Duodenal mucosa (tissue), 2 donors: ENCODE results near the gene OR6C3.

ENCODE experiments used
- H3K27ac ChIP-seq: one replicate; pipeline ENCODE4 v1.7.0; 2013; ENCODE audit warnings: low read depth, low read length
- H3K27me3 ChIP-seq, 2 donors: one replicate each; pipeline ENCODE4 v1.7.0; 2013; ENCODE audit warnings: low read length in 2 of 2, control low read depth in 1 of 2; ENCODE audit not compliant: insufficient read depth in 2 of 2, control insufficient read depth in 1 of 2
- H3K36me3 ChIP-seq, 2 donors: one replicate each; pipeline ENCODE4 v1.7.0; 2013; ENCODE audit warnings: low read length in 2 of 2, control low read depth in 1 of 2; ENCODE audit not compliant: insufficient read depth in 2 of 2, control insufficient read depth in 1 of 2
- H3K4me1 ChIP-seq, 2 donors: one replicate each; pipeline ENCODE4 v1.7.0; 2013; ENCODE audit warnings: low read length in 2 of 2, control low read depth in 1 of 2; ENCODE audit not compliant: insufficient read depth in 2 of 2, control insufficient read depth in 1 of 2
- H3K4me3 ChIP-seq, 2 donors: one replicate each; pipeline ENCODE4 v1.7.0; 2013; ENCODE audit warnings: low read length in 2 of 2, low read depth in 1 of 2
- H3K9ac ChIP-seq, 2 donors: one replicate each; pipeline ENCODE4 v1.7.0; 2013; ENCODE audit warnings: low read length in 2 of 2, low read depth in 1 of 2
- H3K9me3 ChIP-seq, 2 donors: one replicate each; pipeline ENCODE4 v1.7.0; 2013; ENCODE audit warnings: low read length in 2 of 2, control low read depth in 1 of 2; ENCODE audit not compliant: control insufficient read depth in 1 of 2

Gene OR6C3

GRCh38 chr12:55372521-55372920 is 42.0 kb downstream of the OR6C3 start:
- Histone ChIP-seq H3K27me3 (no peaks in the 10 kb centered on the region), H3K9ac (no peak overlapping the region), H3K36me3 (no peaks in the 10 kb centered on the region), H3K27ac (no peak overlapping the region), H3K4me3 (no peak overlapping the region), H3K4me1 (no peaks in the 10 kb centered on the region), H3K9me3 (no peaks in the 10 kb centered on the region)
